ENCODE results near the gene NFE2L2. TPM values are rescaled to one million over a fixed set of nuclear protein-coding genes. Genes with fewer than 3 reads are reported as not detected.

The NFE2L2 gene
- total and polyA plus RNA-seq, 2 donors (not counting 3 experiments of a cell fraction or from before 2014, with no cell fraction given): 57.1 to 66.2 TPM

DNA sequence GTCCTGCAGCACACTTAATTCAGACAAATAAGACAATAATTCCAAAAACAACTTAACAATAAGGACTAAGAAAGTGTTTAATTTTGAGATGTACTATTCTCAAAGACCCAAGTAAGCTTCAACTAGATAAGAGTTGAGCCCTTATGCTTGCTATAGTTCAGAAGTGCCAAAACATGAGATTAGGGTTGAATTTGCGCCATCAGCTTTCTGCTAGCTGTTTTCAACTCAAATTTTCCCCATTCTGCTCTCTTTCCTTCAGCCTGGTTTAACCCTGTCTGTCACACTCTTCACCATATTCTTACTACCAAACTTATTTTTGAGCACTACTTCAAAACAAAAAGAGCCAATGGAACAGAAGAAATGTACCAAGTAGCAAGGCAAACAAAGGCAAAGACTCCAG lies 4.1 kb downstream of the NFE2L2 start:
- intact Hi-C loops (cut with micrococcal nuclease): loop anchor here (5.0 kb wide), 1 partner anchor 33 kb away; no protein-coding TSS in a partner anchor
- peaks cover 17% of the 10 kb centered on the region for H4K20me1 ChIP-seq (replicated peaks; ENCODE audit: control insufficient read depth, extremely low read depth, insufficient read depth, low read length)
- no peak overlapping the region for H3K9ac ChIP-seq (replicated peaks; ENCODE audit: extremely low read depth, insufficient read depth, low read length)

More for the DNA sequence above, 4.1 kb downstream of the NFE2L2 start:
- Histone ChIP-seq H3K4me1 (ENCODE audit: control insufficient read depth, extremely low read depth, insufficient read depth, low read length) (peaks cover 33% of the 10 kb centered on the region), H3K4me3 (replicated peaks in 1 of 3; ENCODE audit: insufficient read depth in 1 of 3, low read depth in 1 of 3, low read length in 3 of 3) (no peak overlapping the region), H3K79me2 (ENCODE audit: control insufficient read depth, insufficient read depth, low read length) (peaks cover 89% of the 10 kb centered on the region), H3K9me3 (replicated peaks; ENCODE audit: control insufficient read depth, insufficient read depth, low read length) (no peaks in the 10 kb centered on the region), H3K4me2 (ENCODE audit: insufficient read depth, low read length) (peak overlapping the region; percentile 16), H2AFZ (ENCODE audit: low read depth, low read length) (no peak overlapping the region), H3K9me1 (replicated peaks; ENCODE audit: control insufficient read depth, extremely low read depth, insufficient read depth, low read length) (no peaks in the 10 kb centered on the region), H3K27me3 (ENCODE audit: control insufficient read depth in 2 of 2, insufficient read depth in 2 of 2, low read length in 2 of 2) (no peaks in the 10 kb centered on the region), H3K36me3 (ENCODE audit: control insufficient read depth in 2 of 2, extremely low read depth in 1 of 2, insufficient read depth in 2 of 2, low read length in 2 of 2) (peaks cover 0 to 2% of the 10 kb centered on the region in 2 experiments), H3K27ac (ENCODE audit: insufficient read depth, low read depth, low read length) (no peak overlapping the region)
- DNase-seq (ENCODE audit: low read depth, low spot score): no peak
- no TSS peak for BruUV-seq (replicated peaks)
- ChIA-PET POLR2A (no interaction called here), CTCF (interaction anchor here (1.0 to 2.5 kb wide), 3 partner anchors 29 to 96 kb away, joined by 3 to 17 read pairs (median 4); no protein-coding TSS in a partner anchor)
- no peak for FAIRE-seq
- TF ChIP-seq FOS (IDR thresholded peaks at IDR 0.05; ENCODE audit: borderline replicate concordance, insufficient read depth, low read length) (no peak), MYC (IDR thresholded peaks at IDR 0.05; ENCODE audit: low read depth, low read length) (no peak), EZH2 (IDR thresholded peaks at IDR 0.05; ENCODE audit: borderline replicate concordance, low read depth, low read length, severe bottlenecking) (no peak), POLR2A (IDR thresholded peaks at IDR 0.05; ENCODE audit: low read depth, low read length) (no peak), GATA2 (IDR thresholded peaks at IDR 0.05; ENCODE audit: insufficient read depth, insufficient read length, low read depth, low read length) (no peak), JUN (IDR thresholded peaks at IDR 0.05; ENCODE audit: borderline replicate concordance, insufficient read depth, insufficient read length, low read depth) (no peak), POLR2AphosphoS5 (IDR thresholded peaks at IDR 0.05; ENCODE audit: insufficient read depth, low read depth, low read length) (no peak)
- TF ChIP-seq, protein P1, sequence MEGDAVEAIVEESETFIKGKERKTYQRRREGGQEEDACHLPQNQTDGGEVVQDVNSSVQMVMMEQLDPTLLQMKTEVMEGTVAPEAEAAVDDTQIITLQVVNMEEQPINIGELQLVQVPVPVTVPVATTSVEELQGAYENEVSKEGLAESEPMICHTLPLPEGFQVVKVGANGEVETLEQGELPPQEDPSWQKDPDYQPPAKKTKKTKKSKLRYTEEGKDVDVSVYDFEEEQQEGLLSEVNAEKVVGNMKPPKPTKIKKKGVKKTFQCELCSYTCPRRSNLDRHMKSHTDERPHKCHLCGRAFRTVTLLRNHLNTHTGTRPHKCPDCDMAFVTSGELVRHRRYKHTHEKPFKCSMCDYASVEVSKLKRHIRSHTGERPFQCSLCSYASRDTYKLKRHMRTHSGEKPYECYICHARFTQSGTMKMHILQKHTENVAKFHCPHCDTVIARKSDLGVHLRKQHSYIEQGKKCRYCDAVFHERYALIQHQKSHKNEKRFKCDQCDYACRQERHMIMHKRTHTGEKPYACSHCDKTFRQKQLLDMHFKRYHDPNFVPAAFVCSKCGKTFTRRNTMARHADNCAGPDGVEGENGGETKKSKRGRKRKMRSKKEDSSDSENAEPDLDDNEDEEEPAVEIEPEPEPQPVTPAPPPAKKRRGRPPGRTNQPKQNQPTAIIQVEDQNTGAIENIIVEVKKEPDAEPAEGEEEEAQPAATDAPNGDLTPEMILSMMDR (IDR thresholded peaks at IDR 0.05; ENCODE audit: extremely low read depth in 1 of 2, insufficient read depth in 1 of 2, low read depth in 1 of 2, low read length in 2 of 2): no peak
- TF ChIP-seq, protein P2, sequence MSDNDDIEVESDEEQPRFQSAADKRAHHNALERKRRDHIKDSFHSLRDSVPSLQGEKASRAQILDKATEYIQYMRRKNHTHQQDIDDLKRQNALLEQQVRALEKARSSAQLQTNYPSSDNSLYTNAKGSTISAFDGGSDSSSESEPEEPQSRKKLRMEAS (IDR thresholded peaks at IDR 0.05; ENCODE audit: insufficient read depth, insufficient read length): no peak
- dilution Hi-C loops (cut with MboI; ENCODE audit: extremely low pct_ligation_motif_present, low sequenced_read_pairs): no loop called here
